K562 (cell line): ENCODE data around the gene SRD5A1. TPM values are rescaled to one million over a fixed set of nuclear protein-coding genes. Genes with fewer than 3 reads are reported as not detected.

Experiments used
- BCL6 ChIP-seq: fragments of 250-450 bp; sonication (Bioruptor Pico); IDR thresholded peaks from 2 replicates; pipeline ENCODE4 v1.4.0; 2020
- BHLHE40 ChIP-seq: IDR thresholded peaks from 2 replicates; pipeline ENCODE4 v1.6.1; 2011; ENCODE audit warnings: low read length, improper control_type of control experiment
- CREM ChIP-seq: IDR thresholded peaks from 2 replicates; pipeline ENCODE4 v1.6.1; 2014; ENCODE audit warnings: antibody characterized with exemption, low read depth
- ELF4 ChIP-seq: fragments of 450-650 bp; formaldehyde crosslinking; IDR thresholded peaks from 2 replicates; pipeline ENCODE4 v1.4.0; 2022; ENCODE audit warnings: missing genetic modification characterization
- FOXP4 ChIP-seq: sonication (generic); formaldehyde crosslinking; IDR thresholded peaks from 2 replicates; pipeline ENCODE4 v1.8.0; 2022; ENCODE audit warnings: mild to moderate bottlenecking, missing genetic modification reagents, borderline replicate concordance
- GATAD2B ChIP-seq: fragments of 450-650 bp; IDR thresholded peaks from 2 replicates; pipeline ENCODE4 v1.6.1; 2017; ENCODE audit warnings: mild to moderate bottlenecking, borderline replicate concordance
- IFI16 ChIP-seq: fragments of 250-450 bp; sonication (Bioruptor Pico); IDR thresholded peaks from 2 replicates; pipeline ENCODE4 v2.1.2; 2022; ENCODE audit warnings: mild to moderate bottlenecking, inconsistent platforms
- JUND ChIP-seq, 2 experiments: IDR thresholded peaks; 2 replicates in 1 of 2; 3 replicates in 1 of 2; pipeline ENCODE4 v1.6.1; 2011; ENCODE audit warnings: borderline replicate concordance in 2 of 2, low read depth in 2 of 2, low read length in 2 of 2, improper control_type of control experiment in 1 of 2, missing biosample characterization in 1 of 2, missing genetic modification characterization in 1 of 2, missing genetic modification reagents in 1 of 2
- KDM2B ChIP-seq: fragments of 250-450 bp; sonication (Bioruptor Pico); IDR thresholded peaks from 2 replicates; pipeline ENCODE4 v1.8.0; 2021; ENCODE audit warnings: mild to moderate bottlenecking, moderate library complexity
- KLF10 ChIP-seq: fragments of 250-450 bp; sonication (Bioruptor Pico); IDR thresholded peaks from 2 replicates; pipeline ENCODE4 v1.6.1; 2021; ENCODE audit warnings: matching md5 sums
- LCOR ChIP-seq: sonication (generic); formaldehyde crosslinking; IDR thresholded peaks from 2 replicates; pipeline ENCODE4 v1.8.0; 2022; ENCODE audit warnings: mild to moderate bottlenecking, missing genetic modification reagents
- PCBP1 ChIP-seq: fragments of 200-400 bp; formaldehyde crosslinking; IDR thresholded peaks from 2 replicates; pipeline ENCODE4 v1.6.1; 2018; ENCODE audit warnings: mild to moderate bottlenecking, low read depth, low read length; ENCODE audit not compliant: poor library complexity, severe bottlenecking
- SMAD2 ChIP-seq: fragments of 150-350 bp; IDR thresholded peaks from 2 replicates; pipeline ENCODE4 v1.6.1; 2014; ENCODE audit warnings: low read depth, mild to moderate bottlenecking, low read length
- SMARCE1 ChIP-seq: fragments of 450-650 bp; IDR thresholded peaks from 2 replicates; pipeline ENCODE4 v1.7.1; 2016; ENCODE audit warnings: mild to moderate bottlenecking
- SP1 ChIP-seq: sonication (generic); formaldehyde crosslinking; IDR thresholded peaks from 2 replicates; pipeline ENCODE4 v1.8.1; 2022; ENCODE audit warnings: mild to moderate bottlenecking, missing genetic modification reagents
- SUPT5H ChIP-seq: fragments of 450-650 bp; IDR thresholded peaks from 2 replicates; pipeline ENCODE4 v1.6.1; 2016
- TAF1 ChIP-seq: IDR thresholded peaks from 2 replicates; pipeline ENCODE4 v1.6.1; 2011; ENCODE audit warnings: mild to moderate bottlenecking, low read length, moderate library complexity; ENCODE audit not compliant: insufficient read depth, control insufficient read depth, severe bottlenecking; ENCODE audit errors: extremely low read depth
- TBP ChIP-seq: optimal IDR thresholded peaks from 2 replicates; pipeline ENCODE3; 2011; ENCODE audit warnings: low read depth, low read length, improper control_type of control experiment
- ZNF589 ChIP-seq: fragments of 200-800 bp; sonication (Bioruptor generic); IDR thresholded peaks from 2 replicates; pipeline ENCODE4 v1.6.1; 2016; ENCODE audit warnings: low read depth, missing genetic modification characterization, missing compliant biosample characterization
- ZNF766 ChIP-seq: fragments of 200-800 bp; sonication (Bioruptor generic); conservative IDR thresholded peaks from 2 replicates; pipeline ENCODE4 v1.6.1; 2016; ENCODE audit warnings: missing genetic modification characterization, missing compliant biosample characterization
- polyA plus RNA-seq, 8 experiments: library from polyadenylated mRNA; depleted of rRNA in 4 of 8; stranded (reverse) in 5 of 8; unstranded in 3 of 8; fragments of >200 nt; fragmentation: Nextera tagmentation in 2 of 8; fragmentation: Illumina TruSeq in 1 of 8; extraction: Ambion mirVana in 2 of 8; extraction: Trizol in 1 of 8; gene quantifications; 2 replicates each; pipeline versions ENCODE4 v1.2.1 to v1.2.3, GENCODE V29; 2011 to 2014; ENCODE audit warnings: inconsistent platforms in 1 of 8, missing spikeins in 1 of 8
- total RNA-seq, 7 experiments: library from RNA; depleted of rRNA in 6 of 7; stranded (reverse); fragments of >200 nt in 6 of 7; fragmentation: Illumina TruSeq in 2 of 7; extraction: Trizol in 2 of 7; gene quantifications; 2 replicates each; pipeline versions ENCODE4 v1.2.1 to v1.2.3, GENCODE V29; 2011 to 2021; ENCODE audit warnings: low replicate concordance in 1 of 7
- TF ChIP-seq, protein P1 (sequence below), 2 experiments: fragments of 450-650 bp in 1 of 2; IDR thresholded peaks; 2 replicates each; pipeline ENCODE4 v1.6.1; 2011 to 2017; ENCODE audit warnings: low read depth in 2 of 2, antibody characterized with exemption in 1 of 2, borderline replicate concordance in 1 of 2, low read length in 1 of 2, mild to moderate bottlenecking in 1 of 2, mixed read lengths in 1 of 2; ENCODE audit not compliant: control insufficient read depth in 1 of 2
- TF ChIP-seq, protein P2 (sequence below): sonication (generic); formaldehyde crosslinking; IDR thresholded peaks from 2 replicates; pipeline ENCODE4 v1.8.0; 2022; ENCODE audit warnings: missing genetic modification reagents, mild to moderate bottlenecking, moderate library complexity, borderline replicate concordance

The SRD5A1 gene
- total and polyA plus RNA-seq, 9 of the 15 experiments (the other 6 are each of a cell fraction or from before 2014, with no cell fraction given), result 1.3 to 22.6 (median 8.1) TPM

GRCh38 chr5:6712142-6712576, 78.9 kb downstream of the SRD5A1 start (continued):
- TF ChIP-seq, protein P1, sequence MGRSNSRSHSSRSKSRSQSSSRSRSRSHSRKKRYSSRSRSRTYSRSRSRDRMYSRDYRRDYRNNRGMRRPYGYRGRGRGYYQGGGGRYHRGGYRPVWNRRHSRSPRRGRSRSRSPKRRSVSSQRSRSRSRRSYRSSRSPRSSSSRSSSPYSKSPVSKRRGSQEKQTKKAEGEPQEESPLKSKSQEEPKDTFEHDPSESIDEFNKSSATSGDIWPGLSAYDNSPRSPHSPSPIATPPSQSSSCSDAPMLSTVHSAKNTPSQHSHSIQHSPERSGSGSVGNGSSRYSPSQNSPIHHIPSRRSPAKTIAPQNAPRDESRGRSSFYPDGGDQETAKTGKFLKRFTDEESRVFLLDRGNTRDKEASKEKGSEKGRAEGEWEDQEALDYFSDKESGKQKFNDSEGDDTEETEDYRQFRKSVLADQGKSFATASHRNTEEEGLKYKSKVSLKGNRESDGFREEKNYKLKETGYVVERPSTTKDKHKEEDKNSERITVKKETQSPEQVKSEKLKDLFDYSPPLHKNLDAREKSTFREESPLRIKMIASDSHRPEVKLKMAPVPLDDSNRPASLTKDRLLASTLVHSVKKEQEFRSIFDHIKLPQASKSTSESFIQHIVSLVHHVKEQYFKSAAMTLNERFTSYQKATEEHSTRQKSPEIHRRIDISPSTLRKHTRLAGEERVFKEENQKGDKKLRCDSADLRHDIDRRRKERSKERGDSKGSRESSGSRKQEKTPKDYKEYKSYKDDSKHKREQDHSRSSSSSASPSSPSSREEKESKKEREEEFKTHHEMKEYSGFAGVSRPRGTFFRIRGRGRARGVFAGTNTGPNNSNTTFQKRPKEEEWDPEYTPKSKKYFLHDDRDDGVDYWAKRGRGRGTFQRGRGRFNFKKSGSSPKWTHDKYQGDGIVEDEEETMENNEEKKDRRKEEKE (IDR thresholded peaks at IDR 0.05; ENCODE audit: borderline replicate concordance in 1 of 2, control insufficient read depth in 1 of 2, low read depth in 2 of 2, low read length in 1 of 2), result no peak
- TF ChIP-seq JUND (IDR thresholded peaks at IDR 0.05; ENCODE audit: borderline replicate concordance, low read depth, low read length) (0 out of 2 replicates have a peak, but pooled peaks have one; percentile 6), JUND (tag; IDR thresholded peaks at IDR 0.05; ENCODE audit: borderline replicate concordance, low read depth, low read length) (no peak), KLF10 (CRISPR knock-in tag) (no peak), PCBP1 (peak; percentile 55), ZNF766 (0 out of 2 replicates have a peak, but pooled peaks have one; percentile 17), CREM (0 out of 2 replicates have a peak, but pooled peaks have one; percentile 3), TAF1 (no peak), BHLHE40 (no peak), SP1 (CRISPR knock-in tag) (peak; percentile 18; the same call in 1 of the 2 replicates), TBP (peak; percentile 47), SUPT5H (0 out of 2 replicates have a peak, but pooled peaks have one; percentile 26), GATAD2B (peak; percentile 16; the same call in 1 of the 2 replicates), LCOR (CRISPR knock-in tag) (no peak), BCL6 (CRISPR knock-in tag) (no peak), KDM2B (CRISPR knock-in tag) (0 out of 2 replicates have a peak, but pooled peaks have one; percentile 81), ELF4 (CRISPR knock-in tag) (no peak), SMARCE1 (peak; percentile 18; the same call in 1 of the 2 replicates), SMAD2 (no peak), FOXP4 (CRISPR knock-in tag) (no peak), IFI16 (CRISPR knock-in tag) (no peak), ZNF589 (CRISPR knock-in tag) (no peak)
- TF ChIP-seq, protein P2, sequence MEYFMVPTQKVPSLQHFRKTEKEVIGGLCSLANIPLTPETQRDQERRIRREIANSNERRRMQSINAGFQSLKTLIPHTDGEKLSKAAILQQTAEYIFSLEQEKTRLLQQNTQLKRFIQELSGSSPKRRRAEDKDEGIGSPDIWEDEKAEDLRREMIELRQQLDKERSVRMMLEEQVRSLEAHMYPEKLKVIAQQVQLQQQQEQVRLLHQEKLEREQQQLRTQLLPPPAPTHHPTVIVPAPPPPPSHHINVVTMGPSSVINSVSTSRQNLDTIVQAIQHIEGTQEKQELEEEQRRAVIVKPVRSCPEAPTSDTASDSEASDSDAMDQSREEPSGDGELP, result 0 out of 2 replicates have a peak, but pooled peaks have one; percentile 15
